ENCODE data around the gene SLC25A26.

Gene SLC25A26

GRCh38 chr3:66399529-66400232, 178.9 kb downstream of the SLC25A26 start:
- no peak overlapping the region for H3K27ac ChIP-seq (ENCODE audit: low read depth, low read length)
- no peaks in the 10 kb centered on the region for H3K9me3 ChIP-seq (ENCODE audit: control insufficient read depth, insufficient read depth, low read length)
- H3K27me3 ChIP-seq (ENCODE audit: control insufficient read depth, low read length), result no peaks in the 10 kb centered on the region
- H4K20me1 ChIP-seq (ENCODE audit: control insufficient read depth, insufficient read depth, low read depth, low read length), result no peaks in the 10 kb centered on the region
- no peaks in the 10 kb centered on the region for H3F3A ChIP-seq (ENCODE audit: control insufficient read depth, insufficient read depth)
- no peaks in the 10 kb centered on the region for H3K9me2 ChIP-seq (replicated peaks; ENCODE audit: control insufficient read depth, low read length)
- peaks cover 100% of the 10 kb centered on the region for H3K36me3 ChIP-seq (ENCODE audit: control insufficient read depth, low read length)
- no peak overlapping the region for H3K4me2 ChIP-seq (ENCODE audit: low read length)
- H3K4me1 ChIP-seq (ENCODE audit: control insufficient read depth, low read length), result peaks cover 1% of the 10 kb centered on the region
- TF ChIP-seq CTCF (IDR thresholded peaks at IDR 0.05; ENCODE audit: low read depth, low read length, poor library complexity, severe bottlenecking) (no peak), EZH2phosphoT487 (IDR thresholded peaks at IDR 0.05; ENCODE audit: borderline replicate concordance, low read length) (no peak)
- H3K79me2 ChIP-seq (ENCODE audit: control insufficient read depth, low read length), result peaks cover 38% of the 10 kb centered on the region
- H3K4me3 ChIP-seq (ENCODE audit: low read length), result no peak overlapping the region

GRCh38 chr3:66400411-66401156, 179.8 kb downstream of the SLC25A26 start:
- no peaks in the 10 kb centered on the region for H3K27me3 ChIP-seq (ENCODE audit: control insufficient read depth, low read length)
- no peak overlapping the region for H3K4me2 ChIP-seq (ENCODE audit: low read length)
- TF ChIP-seq CTCF (IDR thresholded peaks at IDR 0.05; ENCODE audit: low read depth, low read length, poor library complexity, severe bottlenecking) (no peak), EZH2phosphoT487 (IDR thresholded peaks at IDR 0.05; ENCODE audit: borderline replicate concordance, low read length) (no peak)
- H3K36me3 ChIP-seq (ENCODE audit: control insufficient read depth, low read length), result peaks cover 100% of the 10 kb centered on the region
- no peaks in the 10 kb centered on the region for H3K9me3 ChIP-seq (ENCODE audit: control insufficient read depth, insufficient read depth, low read length)
- H3K79me2 ChIP-seq (ENCODE audit: control insufficient read depth, low read length), result peaks cover 43% of the 10 kb centered on the region
- no peaks in the 10 kb centered on the region for H3K4me1 ChIP-seq (ENCODE audit: control insufficient read depth, low read length)
- H4K20me1 ChIP-seq (ENCODE audit: control insufficient read depth, insufficient read depth, low read depth, low read length), result 0 out of 2 replicates have a peak, but pooled peaks cover 3% of the 10 kb centered on the region
- H3K27ac ChIP-seq (ENCODE audit: low read depth, low read length), result no peak overlapping the region
- no peaks in the 10 kb centered on the region for H3K9me2 ChIP-seq (replicated peaks; ENCODE audit: control insufficient read depth, low read length)
- H3K4me3 ChIP-seq (ENCODE audit: low read length), result no peak overlapping the region
- no peaks in the 10 kb centered on the region for H3F3A ChIP-seq (ENCODE audit: control insufficient read depth, insufficient read depth)

- peaks cover 48% of the 10 kb centered on the region for H3K79me2 ChIP-seq (ENCODE audit: control insufficient read depth, low read length)
- 0 out of 2 replicates have a peak, but pooled peaks cover 3% of the 10 kb centered on the region for H4K20me1 ChIP-seq (ENCODE audit: control insufficient read depth, insufficient read depth, low read depth, low read length)
Observed at GRCh38 chr3:66401157-66401550, 180.4 kb downstream of the SLC25A26 start.

More at GRCh38 chr3:66401157-66401550, 180.4 kb downstream of the SLC25A26 start:
- no peak overlapping the region for H3K4me2 ChIP-seq (ENCODE audit: low read length)
- H3F3A ChIP-seq (ENCODE audit: control insufficient read depth, insufficient read depth), result no peaks in the 10 kb centered on the region
- no peak overlapping the region for H3K4me3 ChIP-seq (ENCODE audit: low read length)
- peaks cover 100% of the 10 kb centered on the region for H3K36me3 ChIP-seq (ENCODE audit: control insufficient read depth, low read length)
- H3K9me3 ChIP-seq (ENCODE audit: control insufficient read depth, insufficient read depth, low read length), result no peaks in the 10 kb centered on the region
- no peak for TF ChIP-seq EZH2phosphoT487 (IDR thresholded peaks at IDR 0.05; ENCODE audit: borderline replicate concordance, low read length)
- no peak for TF ChIP-seq CTCF (IDR thresholded peaks at IDR 0.05; ENCODE audit: low read depth, low read length, poor library complexity, severe bottlenecking)
- H3K27me3 ChIP-seq (ENCODE audit: control insufficient read depth, low read length), result no peaks in the 10 kb centered on the region
- H3K9me2 ChIP-seq (replicated peaks; ENCODE audit: control insufficient read depth, low read length), result no peaks in the 10 kb centered on the region
- no peaks in the 10 kb centered on the region for H3K4me1 ChIP-seq (ENCODE audit: control insufficient read depth, low read length)
- no peak overlapping the region for H3K27ac ChIP-seq (ENCODE audit: low read depth, low read length)
